Stimulated activated CD4-positive, alpha-beta T cell treated with anti-CD3 and anti-CD28 coated beads, TNF-alpha, amount 100 ng/mL, for 48 hours (primary cell): ENCODE measurements around the gene PCDH12.

Source experiments
- DNase-seq, 3 donors: peaks; one replicate each; pipeline ENCODE4 v3.0.0-alpha.2; 2020; ENCODE audit warnings: low read depth in 3 of 3

Gene PCDH12

DNA sequence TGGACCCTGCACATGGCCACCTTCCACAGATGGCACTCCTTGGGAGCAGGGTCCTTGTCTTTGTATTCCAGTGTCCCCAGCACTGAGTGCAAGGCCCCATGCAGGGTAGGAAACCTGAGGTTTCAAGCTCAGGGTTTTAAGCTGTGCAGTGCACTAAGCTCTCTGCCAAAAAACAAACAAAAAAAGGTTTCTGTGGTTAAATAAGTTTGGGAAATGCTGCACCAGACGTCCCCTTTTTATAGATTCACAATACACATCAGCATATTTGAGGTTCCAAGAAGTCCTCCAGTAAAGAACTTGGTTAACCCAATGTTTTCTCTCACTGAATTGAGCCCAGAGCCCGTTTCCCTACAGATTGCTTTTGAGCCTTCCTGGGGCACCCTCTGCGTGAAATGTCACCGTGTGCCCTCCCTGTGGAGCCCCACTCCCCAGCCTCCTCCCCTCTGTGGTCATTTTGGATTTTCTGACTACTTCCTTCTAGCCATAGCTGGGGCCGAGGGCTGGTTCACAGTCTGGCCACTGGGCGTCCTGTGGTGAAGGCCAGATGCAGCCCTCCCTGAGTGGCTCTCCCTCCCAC, 17.2 kb downstream of the PCDH12 start:
- DNase-seq = no peak

DNA sequence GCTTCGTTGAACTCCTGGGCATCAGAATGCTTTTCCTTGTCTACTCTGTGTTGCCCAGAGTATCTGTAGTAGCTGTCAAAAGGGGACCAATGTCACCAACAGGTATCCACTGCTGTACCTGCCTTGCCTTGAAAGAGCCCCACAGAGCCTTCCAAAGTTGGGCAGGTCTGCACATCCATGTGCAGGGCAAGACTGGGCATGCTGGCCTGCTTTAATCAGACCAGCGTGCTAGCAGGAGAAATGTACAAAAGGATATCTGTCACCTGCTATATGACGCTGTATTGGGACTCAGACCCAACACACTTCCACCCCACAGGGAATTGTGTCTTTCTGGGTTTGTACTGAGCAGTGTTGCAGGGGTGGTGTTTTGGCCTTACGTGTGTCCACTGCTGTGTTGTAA, 22.5 kb downstream of the PCDH12 start:
- no peak for DNase-seq

DNA sequence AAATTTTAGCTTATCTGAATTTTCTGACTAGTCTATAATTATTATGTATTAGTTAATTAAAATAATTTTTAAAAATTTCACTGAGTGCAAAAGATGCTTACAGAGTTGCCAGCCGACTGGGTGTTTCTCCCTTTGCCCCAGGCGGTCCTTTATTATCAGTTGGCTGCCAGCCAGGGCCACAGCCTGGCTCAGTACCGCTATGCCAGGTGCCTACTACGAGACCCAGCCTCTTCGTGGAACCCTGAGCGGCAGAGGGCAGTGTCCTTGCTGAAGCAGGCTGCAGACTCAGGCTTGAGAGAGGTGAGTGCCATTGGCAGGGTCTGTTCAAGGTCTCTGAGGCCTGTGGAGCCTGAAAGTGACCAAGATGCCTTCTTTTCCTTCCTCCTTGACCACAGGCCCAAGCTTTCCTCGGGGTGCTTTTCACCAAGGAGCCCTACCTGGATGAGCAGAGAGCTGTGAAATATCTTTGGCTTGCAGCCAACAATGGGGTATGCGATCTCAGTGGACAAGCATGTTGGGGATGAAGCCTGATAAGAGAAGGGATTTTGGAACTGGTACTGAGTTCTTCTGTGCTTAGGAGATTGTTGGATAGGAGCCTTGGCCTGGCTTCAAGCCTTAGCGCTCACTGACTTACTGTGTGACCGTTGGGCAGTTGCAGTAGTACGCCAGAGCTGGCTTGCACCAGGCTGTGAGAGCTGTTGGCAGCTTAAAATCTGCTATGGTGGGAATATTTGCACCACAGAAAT, 23.7 kb downstream of the PCDH12 start:
- DNase-seq = no peak

DNA sequence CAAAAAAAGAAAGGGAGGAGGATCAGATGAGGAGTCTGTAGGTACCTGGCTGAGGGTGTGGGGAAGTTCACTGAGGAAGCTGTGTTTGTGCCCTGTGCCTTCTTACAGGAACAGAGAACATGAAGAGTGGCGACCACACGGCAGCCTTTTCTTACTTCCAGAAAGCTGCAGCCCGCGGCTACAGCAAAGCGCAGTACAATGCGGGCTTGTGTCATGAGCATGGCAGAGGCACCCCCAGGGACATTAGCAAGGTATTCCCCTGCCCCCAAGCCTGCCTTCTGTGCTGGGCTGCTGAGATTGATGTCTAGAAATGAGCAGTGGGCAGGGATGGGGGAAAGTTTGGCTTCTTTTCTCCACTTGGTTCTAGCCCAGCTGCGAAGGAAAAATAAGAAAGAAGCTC, 24.9 kb downstream of the PCDH12 start:
- DNase-seq = no peak

GRCh38 chr5:141931694-141932093, 26.3 kb downstream of the PCDH12 start:
- no peak for DNase-seq

- DNase-seq = no peak
Observed at GRCh38 chr5:141929398-141930058, 28.5 kb downstream of the PCDH12 start.

- DNase-seq = no peak
Observed at GRCh38 chr5:141928051-141928450, 30.0 kb downstream of the PCDH12 start.

DNA sequence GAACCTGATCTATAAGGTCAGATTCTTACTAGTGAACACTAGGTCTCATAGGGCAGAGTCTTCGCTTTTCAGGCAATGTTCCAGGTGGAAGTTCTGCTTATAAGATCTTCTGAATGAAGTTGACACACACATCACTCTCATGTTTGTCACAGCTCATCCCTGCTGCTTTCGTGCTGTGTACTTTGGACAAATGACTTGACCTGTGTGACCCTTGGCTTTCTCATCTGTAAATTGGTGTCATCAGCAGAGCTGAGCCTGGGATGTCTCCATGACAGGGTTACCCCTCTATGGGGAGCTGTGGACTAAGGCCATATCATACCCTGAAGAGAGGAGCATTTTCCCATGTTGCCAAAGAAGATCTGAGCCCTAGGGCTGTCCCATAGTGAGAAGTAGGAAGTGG, 31.6 kb downstream of the PCDH12 start:
- no peak for DNase-seq

- peak; percentile 86 to 95 (median 92) for DNase-seq
Observed at GRCh38 chr5:141923448-141924313, 34.3 kb downstream of the PCDH12 start, which contains the start of gene DELE1. Gene DELE1 (plus strand): TSS chr5:141923871. CDS start chr5:141923942, 71 bp downstream.

DNA sequence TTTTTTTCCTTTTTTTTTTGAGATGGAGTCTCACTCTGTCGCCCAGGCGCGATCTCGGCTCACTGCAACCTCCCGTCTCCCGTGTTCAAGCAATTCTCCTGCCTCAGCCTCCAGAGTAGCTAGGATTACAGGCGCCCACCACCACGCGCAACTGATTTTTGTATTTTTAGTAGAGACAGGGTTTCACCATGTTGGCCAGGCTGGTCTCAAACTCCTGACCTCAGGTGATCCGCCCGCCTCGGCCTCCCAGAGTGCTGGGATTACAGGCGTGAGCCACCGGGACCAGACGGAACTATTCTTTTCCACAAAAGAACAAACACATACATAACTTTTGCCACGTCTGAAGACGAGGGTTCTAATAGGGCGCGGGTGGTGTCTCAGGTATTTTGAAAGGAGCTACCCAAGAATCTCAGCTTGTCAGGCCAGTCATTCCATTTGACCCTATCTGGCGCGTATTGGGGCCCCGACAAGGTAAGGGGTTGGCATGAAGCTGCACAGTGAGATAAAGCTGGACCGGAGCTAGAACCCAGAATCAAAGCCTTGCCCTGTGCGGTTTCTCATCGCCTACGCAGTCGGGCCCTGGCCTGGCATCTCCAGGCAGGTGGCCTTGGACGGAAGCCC, 35.1 kb downstream of the PCDH12 start:
- DNase-seq = peak in 1 of 3 donors; percentile 10

- no peak for DNase-seq
Observed at GRCh38 chr5:141920771-141921170, 37.2 kb downstream of the PCDH12 start.

- no peak for DNase-seq
Observed at GRCh38 chr5:141919218-141920119, 38.5 kb downstream of the PCDH12 start.

- no peak for DNase-seq
Observed at GRCh38 chr5:141917760-141918159, 40.2 kb downstream of the PCDH12 start.

DNA sequence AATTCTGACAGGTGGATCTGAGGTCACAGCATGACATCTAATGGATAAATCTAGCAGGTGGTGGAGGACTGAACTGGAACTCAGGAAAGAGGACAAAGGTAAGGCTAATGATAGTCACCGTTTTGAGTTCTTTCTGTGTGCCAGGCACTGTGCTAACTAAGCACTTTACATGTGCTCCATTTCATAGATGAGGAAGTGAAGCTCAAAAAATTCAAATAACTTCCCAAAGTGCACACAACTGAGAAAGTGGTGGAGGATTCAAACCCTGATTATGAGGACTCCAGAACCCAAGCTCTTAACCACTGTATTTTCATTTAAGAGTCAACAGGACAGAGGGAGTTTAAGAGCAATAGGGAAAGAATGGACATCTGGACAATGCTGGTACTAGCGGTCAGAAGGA, 41.5 kb downstream of the PCDH12 start:
- DNase-seq = no peak

GRCh38 chr5:141915881-141916336, 42.1 kb downstream of the PCDH12 start:
- DNase-seq = no peak

- DNase-seq = no peak
Observed at GRCh38 chr5:141914797-141915196, 43.2 kb downstream of the PCDH12 start.

DNA sequence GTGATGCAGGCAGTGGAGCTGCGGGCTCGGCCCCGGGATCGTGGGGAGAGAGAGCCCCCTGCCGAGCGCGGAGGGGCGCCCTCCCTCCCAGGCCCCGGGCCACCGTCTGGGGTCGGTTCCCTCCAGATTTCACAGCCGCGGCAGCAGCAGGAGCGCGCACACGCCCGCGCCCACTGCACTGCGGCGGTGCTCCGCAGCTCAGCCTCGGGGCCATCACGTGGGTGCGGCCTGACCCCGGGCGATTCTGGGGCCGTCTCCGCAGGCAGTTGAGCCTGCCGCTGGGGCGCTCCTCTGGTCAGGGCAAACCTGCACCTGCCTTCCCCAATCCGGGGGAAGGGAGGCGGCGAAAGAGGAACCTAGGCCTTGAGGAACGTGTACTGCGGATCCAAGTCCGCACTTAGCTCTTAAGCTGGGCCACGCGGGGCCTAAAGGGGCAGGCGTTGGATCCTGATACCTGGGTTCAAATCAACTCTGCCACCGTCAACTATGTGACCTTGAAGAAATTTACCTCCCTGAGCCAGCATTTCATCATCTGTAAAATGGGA, 43.7 kb downstream of the PCDH12 start:
- no peak for DNase-seq

DNA sequence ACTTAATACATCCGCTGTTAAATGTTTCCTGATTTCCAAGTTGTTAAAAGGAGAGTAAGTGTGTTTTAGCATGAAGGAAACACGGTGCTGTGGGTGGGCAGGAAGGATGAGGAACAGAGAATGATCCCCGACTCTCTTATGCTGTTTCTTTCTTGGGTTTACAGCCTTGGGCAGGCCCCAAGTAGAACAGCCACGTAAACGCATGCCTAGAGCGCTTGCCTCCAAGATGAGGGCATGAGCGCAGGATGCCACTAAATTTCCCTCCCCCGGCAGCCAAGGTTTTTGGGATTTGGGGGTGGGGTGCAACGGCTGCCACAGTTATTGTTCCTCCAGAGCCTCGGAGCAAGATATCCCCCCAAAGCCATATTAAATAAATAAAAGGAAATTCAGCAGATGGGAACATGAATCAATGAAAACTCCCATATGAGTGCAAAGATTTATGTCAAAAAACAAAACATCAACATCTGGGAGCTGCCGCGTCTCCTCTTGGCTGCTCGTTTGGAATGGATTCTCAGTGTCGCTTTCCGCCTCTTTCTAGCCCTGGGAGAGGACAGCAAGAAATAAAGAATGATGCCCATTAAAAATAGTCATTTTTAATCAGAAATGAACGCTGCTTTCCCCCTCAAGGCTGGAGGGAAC, 44.3 kb downstream of the PCDH12 start:
- no peak for DNase-seq

- DNase-seq = no peak
Observed at GRCh38 chr5:141910271-141910673, 47.7 kb downstream of the PCDH12 start.

GRCh38 chr5:141909212-141909611, 48.8 kb downstream of the PCDH12 start:
- DNase-seq = no peak
